T-helper 2 cell (primary cell): ENCODE data around the gene ESPL1.
A peak's percentile ranks its signal among the peaks of the same experiment; 100 is the strongest.
"Not testable (repeated sequence)": the region's sequence is repeated elsewhere in the genome, so short reads cannot be mapped to it uniquely, and the experiment has no call there.

Experiments
- DNase-seq, 5 experiments: peaks; one replicate each; pipeline versions ENCODE4 v3.0.0 to v3.0.0-alpha.2; 2012 to 2022

The ESPL1 gene

GRCh38 chr12:53300187-53300586 lies 32.1 kb downstream of the ESPL1 start:
- no peak for DNase-seq

- DNase-seq: no peak
Measured at GRCh38 chr12:53302903-53303302, 34.8 kb downstream of the ESPL1 start.

GRCh38 chr12:53306826-53307225 lies 38.7 kb downstream of the ESPL1 start:
- no peak for DNase-seq

GRCh38 chr12:53308276-53308675 lies 40.2 kb downstream of the ESPL1 start:
- no peak for DNase-seq

GRCh38 chr12:53313996-53314395 lies 45.9 kb downstream of the ESPL1 start:
- no peak for DNase-seq

GRCh38 chr12:53320352-53321195 lies 52.5 kb downstream of the ESPL1 start:
- DNase-seq: no peak

GRCh38 chr12:53324113-53324778 lies 56.1 kb downstream of the ESPL1 start:
- DNase-seq: peak in 4 of 5 experiments; percentile 19 to 85 (median 41)

GRCh38 chr12:53324779-53325510 lies 56.8 kb downstream of the ESPL1 start:
- peak; percentile 64 to 92 (median 76) for DNase-seq

GRCh38 chr12:53325511-53326061 lies 57.5 kb downstream of the ESPL1 start:
- peak in 2 of 5 experiments; percentile 11 to 33 for DNase-seq

GRCh38 chr12:53326460-53327185 lies 58.5 kb downstream of the ESPL1 start:
- DNase-seq: no peak

GRCh38 chr12:53327435-53328042 lies 59.4 kb downstream of the ESPL1 start:
- DNase-seq: no peak

GRCh38 chr12:53328043-53328435 lies 59.9 kb downstream of the ESPL1 start:
- DNase-seq: no peak

- no peak for DNase-seq
Measured at GRCh38 chr12:53330671-53331070, 62.6 kb downstream of the ESPL1 start.

- DNase-seq: not testable (repeated sequence)
Measured at GRCh38 chr12:53332339-53332738, 64.2 kb downstream of the ESPL1 start.

- no peak for DNase-seq
Measured at GRCh38 chr12:53332744-53333143, 64.6 kb downstream of the ESPL1 start.

GRCh38 chr12:53333289-53333688 lies 65.2 kb downstream of the ESPL1 start:
- DNase-seq: no peak

- no peak for DNase-seq
Measured at GRCh38 chr12:53333845-53334244, 65.7 kb downstream of the ESPL1 start.

GRCh38 chr12:53334822-53335221 lies 66.7 kb downstream of the ESPL1 start:
- DNase-seq: no peak

GRCh38 chr12:53336181-53336681 lies 68.1 kb downstream of the ESPL1 start, which contains the start of gene SP7:
Gene SP7 (minus strand): TSS chr12:53336354. CDS start chr12:53335646, 708 bp downstream.
- DNase-seq: no peak

GRCh38 chr12:53338017-53338416 lies 69.9 kb downstream of the ESPL1 start:
- DNase-seq: no peak

- DNase-seq: no peak
Measured at GRCh38 chr12:53338916-53339315, 70.8 kb downstream of the ESPL1 start.

GRCh38 chr12:53340398-53340797 lies 72.3 kb downstream of the ESPL1 start:
- no peak for DNase-seq
